Measurements from ENCODE around the gene HSPBAP1.
"Not testable (repeated sequence)": the region's sequence is repeated elsewhere in the genome, so short reads cannot be mapped to it uniquely, and the experiment has no call there.

HSPBAP1 gene

GRCh38 chr3:122732682-122733525 lies 60.7 kb downstream of the HSPBAP1 start:
- DNase-seq: not testable (repeated sequence)

DNA sequence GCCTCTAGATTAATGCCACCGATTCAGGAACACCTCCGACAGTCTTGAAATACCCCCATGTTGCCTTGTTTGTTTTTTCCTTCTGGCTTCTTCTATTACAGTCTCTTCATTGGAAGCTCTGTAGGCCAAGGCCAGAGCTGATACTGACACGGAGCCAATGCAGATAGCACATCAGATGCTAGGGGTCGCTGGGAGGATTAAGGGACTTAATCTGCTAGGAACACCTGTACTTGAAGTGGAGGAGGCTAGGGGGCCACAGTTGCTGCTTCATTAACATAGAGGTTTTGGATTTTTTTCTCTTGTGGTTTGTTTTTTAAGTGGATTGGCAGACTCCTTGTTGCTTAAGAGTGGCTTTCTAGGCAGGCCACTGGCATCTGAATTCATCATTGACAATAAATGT lies 63.4 kb downstream of the HSPBAP1 start:
- no peak for DNase-seq

DNA sequence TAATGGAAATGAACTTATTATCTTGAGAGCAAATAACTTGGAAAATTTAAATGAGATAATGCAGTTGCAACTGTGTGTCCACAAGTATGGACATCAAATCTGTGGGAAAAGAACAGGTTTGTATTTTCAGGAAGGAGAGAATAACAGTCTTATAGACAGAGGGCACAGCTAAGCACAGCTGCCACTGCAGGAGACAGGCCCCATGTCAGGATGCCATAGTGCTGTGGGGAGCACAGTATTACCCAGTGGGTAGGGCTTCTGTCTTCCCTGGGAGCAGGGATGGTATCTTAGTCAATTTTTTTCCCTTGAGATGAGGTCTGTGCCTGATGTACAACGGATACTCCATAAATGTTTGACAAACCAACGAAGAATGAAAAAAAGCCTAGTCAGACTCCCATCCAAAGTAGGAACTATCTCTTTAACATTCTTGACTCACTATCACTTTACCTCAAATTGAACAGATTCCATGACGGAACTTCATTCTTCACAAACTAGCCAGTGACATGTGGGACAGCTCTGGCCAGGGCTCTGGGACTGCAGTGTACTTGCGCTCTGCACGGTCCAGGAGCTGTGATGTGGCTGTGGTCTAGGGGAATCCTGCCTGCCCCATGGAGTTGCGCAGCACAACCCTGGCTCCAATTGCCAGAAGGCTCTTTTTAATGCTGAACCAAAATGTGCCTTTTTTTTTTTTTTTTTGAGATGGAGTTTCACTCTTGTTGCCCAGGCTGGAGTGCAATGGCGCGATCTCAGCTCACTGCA lies 64.7 kb downstream of the HSPBAP1 start:
- DNase-seq: no peak

DNA sequence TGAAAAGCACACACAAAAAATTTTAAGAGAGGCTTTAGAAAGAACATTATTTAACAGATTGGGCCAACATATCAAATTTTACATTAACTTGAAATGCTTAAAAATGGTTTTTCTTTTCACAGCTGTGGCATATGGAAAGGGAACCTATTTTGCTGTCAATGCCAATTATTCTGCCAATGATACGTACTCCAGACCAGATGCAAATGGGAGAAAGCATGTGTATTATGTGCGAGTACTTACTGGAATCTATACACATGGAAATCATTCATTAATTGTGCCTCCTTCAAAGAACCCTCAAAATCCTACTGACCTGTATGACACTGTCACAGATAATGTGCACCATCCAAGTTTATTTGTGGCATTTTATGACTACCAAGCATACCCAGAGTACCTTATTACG lies 65.4 kb downstream of the HSPBAP1 start:
- DNase-seq: no peak

GRCh38 chr3:122727766-122728165 lies 65.9 kb downstream of the HSPBAP1 start:
- DNase-seq: no peak

GRCh38 chr3:122727294-122727693 lies 66.3 kb downstream of the HSPBAP1 start:
- DNase-seq: no peak

- DNase-seq: no peak
Observed at GRCh38 chr3:122725106-122725505, 68.5 kb downstream of the HSPBAP1 start.

DNA sequence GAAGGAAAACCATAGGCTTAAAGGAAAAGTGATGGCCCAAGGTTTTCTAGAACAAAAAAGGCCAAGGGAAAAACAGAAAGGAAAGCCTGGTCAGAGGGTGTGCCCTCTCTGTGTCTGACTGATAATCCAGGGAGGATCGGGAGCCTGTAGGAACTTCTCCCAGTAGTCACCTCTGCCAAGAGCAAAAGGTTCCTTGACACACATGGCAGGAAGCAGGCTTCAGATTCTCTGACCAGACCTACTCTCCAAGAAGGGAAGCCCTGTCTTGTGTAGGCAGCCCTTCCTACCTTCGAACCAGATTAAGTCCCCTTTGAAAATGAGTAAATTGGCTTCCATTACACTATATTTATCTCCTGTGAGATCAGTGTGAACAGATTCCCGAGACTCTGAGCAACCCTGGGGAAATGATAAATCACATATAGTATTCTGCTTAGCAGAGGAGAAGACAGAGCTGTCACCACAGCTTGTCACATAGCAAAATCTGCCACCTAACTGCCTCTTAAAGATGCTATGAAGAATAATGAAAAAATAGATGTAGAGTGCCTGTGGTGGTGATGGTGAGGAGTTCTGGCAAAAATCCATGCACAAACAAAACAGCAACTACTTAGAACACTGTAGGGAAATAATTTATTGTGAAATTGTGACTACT lies 74.2 kb downstream of the HSPBAP1 start:
- no peak for DNase-seq

GRCh38 chr3:122716667-122717066 lies 77.0 kb downstream of the HSPBAP1 start:
- no peak for DNase-seq

DNA sequence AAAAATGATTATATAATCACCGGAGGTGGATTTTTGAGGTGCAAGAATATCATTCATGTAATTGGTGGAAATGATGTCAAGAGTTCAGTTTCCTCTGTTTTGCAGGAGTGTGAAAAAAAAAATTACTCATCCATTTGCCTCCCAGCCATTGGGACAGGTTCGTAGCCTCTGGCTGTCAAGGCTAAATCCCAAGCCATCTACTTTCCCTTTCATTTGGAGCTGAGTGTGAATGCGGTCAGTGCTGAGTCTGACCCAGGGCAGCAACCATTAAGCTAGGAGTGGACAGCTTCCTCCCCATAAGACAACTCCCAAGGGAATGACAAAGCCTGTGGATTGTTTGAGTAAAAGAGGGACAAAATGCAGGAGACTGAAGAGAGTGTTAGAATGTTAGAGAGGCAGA lies 79.4 kb downstream of the HSPBAP1 start:
- DNase-seq: no peak

GRCh38 chr3:122710616-122711251 lies 82.9 kb downstream of the HSPBAP1 start:
- not testable (repeated sequence) for DNase-seq

GRCh38 chr3:122705379-122705778 lies 88.3 kb downstream of the HSPBAP1 start:
- no peak for DNase-seq

GRCh38 chr3:122700193-122700592 lies 93.4 kb downstream of the HSPBAP1 start:
- DNase-seq: no peak

- DNase-seq: no peak
Observed at GRCh38 chr3:122697952-122698620, 95.5 kb downstream of the HSPBAP1 start.

GRCh38 chr3:122695927-122696561 lies 97.6 kb downstream of the HSPBAP1 start:
- no peak for DNase-seq

- DNase-seq: no peak
Observed at GRCh38 chr3:122694966-122695365, 98.7 kb downstream of the HSPBAP1 start.

DNA sequence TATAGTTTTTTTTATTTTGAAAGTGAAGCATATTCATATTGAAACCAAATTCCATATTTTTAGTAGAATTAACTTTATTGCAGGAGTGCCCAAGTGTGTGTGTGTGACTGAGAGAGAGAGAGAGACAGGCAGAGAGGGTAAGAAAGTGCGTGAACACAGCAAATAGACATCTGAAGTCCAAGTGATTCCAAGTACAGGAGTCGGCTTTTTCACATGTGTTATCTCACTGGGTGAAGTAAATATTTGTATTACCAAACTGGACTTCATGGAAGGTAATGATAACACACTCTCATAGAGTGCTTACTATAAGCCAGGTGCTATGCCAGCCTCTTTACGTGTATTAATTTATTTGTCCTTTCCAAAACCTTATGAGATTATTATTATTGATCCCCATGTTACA lies 101.0 kb downstream of the HSPBAP1 start:
- no peak for DNase-seq

DNA sequence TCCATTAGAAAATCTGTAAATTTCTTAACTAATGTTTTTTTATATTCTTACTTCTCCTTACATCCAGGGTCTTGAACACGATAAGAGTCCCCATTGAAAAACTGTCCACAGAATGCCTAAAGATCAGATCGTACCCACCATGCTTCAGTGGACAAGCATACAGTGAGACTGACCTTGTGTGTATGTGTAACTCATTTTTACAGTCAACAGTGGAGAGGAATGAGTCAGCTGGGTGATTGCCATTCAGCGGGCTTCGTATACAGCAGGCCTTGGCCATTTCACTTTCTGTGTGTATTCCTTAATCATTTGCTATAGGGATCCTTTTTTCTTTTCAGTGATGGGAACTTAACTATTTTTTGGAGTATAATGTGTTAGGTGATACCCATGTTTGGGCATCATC lies 102.4 kb downstream of the HSPBAP1 start:
- DNase-seq: no peak

DNA sequence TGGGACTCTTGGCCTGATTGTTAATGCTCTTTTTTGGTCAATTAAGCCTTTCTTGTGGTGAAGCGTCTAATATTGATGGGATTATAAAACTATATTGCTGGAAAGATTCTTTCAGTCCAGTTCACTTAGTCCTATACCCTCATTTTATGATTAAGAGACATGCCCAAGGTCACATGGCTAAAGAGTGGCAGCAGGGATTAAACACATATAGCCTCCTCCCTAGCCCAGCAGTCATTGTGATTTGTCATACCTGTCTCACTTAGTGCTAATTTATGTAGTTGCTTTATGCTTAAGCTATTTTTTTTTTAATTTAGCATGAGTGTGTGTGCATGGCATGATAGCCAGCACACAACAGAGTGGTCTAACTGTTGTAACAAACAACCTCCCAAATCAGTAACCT lies 103.5 kb downstream of the HSPBAP1 start:
- DNase-seq: no peak
